H9 (cell line): Measurements from ENCODE around the gene ELFN1. TPM values are rescaled to one million over a fixed set of nuclear protein-coding genes. Genes with fewer than 3 reads are reported as not detected.

Source experiments
- DNase-seq: peaks from one replicate; pipeline ENCODE4 v3.0.0-alpha.2; 2017
- H2AFZ ChIP-seq: one replicate; pipeline ENCODE4 v1.6.1; 2013; ENCODE audit warnings: mild to moderate bottlenecking, low read length, control low read depth, moderate library complexity
- H2AK5ac ChIP-seq: 2 replicates; pipeline ENCODE4 v1.6.1; 2013; ENCODE audit warnings: low read length, control low read depth, mixed read lengths; ENCODE audit not compliant: insufficient read length
- H2BK120ac ChIP-seq: one replicate; pipeline ENCODE4 v1.6.1; 2013; ENCODE audit warnings: low read depth, mild to moderate bottlenecking, low read length, control low read depth, inconsistent platforms; ENCODE audit not compliant: poor library complexity, severe bottlenecking
- H2BK12ac ChIP-seq: 2 replicates; pipeline ENCODE4 v1.6.1; 2013; ENCODE audit warnings: low read length, control low read depth, mixed read lengths, low read depth; ENCODE audit not compliant: insufficient read length
- H2BK15ac ChIP-seq: 2 replicates; pipeline ENCODE4 v1.6.1; 2013; ENCODE audit warnings: low read depth, low read length, control low read depth
- H2BK20ac ChIP-seq: one replicate; pipeline ENCODE4 v1.6.1; 2013; ENCODE audit warnings: low read depth, mild to moderate bottlenecking, low read length, control low read depth, inconsistent platforms; ENCODE audit not compliant: poor library complexity, severe bottlenecking
- H2BK5ac ChIP-seq: 2 replicates; pipeline ENCODE4 v1.6.1; 2013; ENCODE audit warnings: low read length, control low read depth, mixed read lengths; ENCODE audit not compliant: insufficient read length
- H3K14ac ChIP-seq: 2 replicates; pipeline ENCODE4 v1.6.1; 2013; ENCODE audit warnings: low read length, control low read depth; ENCODE audit not compliant: insufficient read depth
- H3K18ac ChIP-seq: 2 replicates; pipeline ENCODE4 v1.6.1; 2013; ENCODE audit warnings: low read depth, mild to moderate bottlenecking, mixed read lengths, low read length, control low read depth; ENCODE audit not compliant: insufficient read length
- H3K23ac ChIP-seq: 2 replicates; pipeline ENCODE4 v1.6.1; 2013; ENCODE audit warnings: low read length, control low read depth, mixed read lengths, low read depth; ENCODE audit not compliant: insufficient read length
- H3K23me2 ChIP-seq: 2 replicates; pipeline ENCODE4 v1.6.1; 2013; ENCODE audit warnings: low read depth, mild to moderate bottlenecking, mixed read lengths, low read length, control low read depth; ENCODE audit not compliant: insufficient read length, poor library complexity, severe bottlenecking
- H3K27ac ChIP-seq: 2 replicates; pipeline ENCODE4 v1.5.1; 2013; ENCODE audit warnings: low read length, control low read depth, mixed read lengths, low read depth; ENCODE audit not compliant: insufficient read length
- H3K27me3 ChIP-seq: 2 replicates; pipeline ENCODE4 v1.6.1; 2013; ENCODE audit warnings: low read length, control low read depth, inconsistent platforms; ENCODE audit not compliant: insufficient read depth
- H3K4ac ChIP-seq: 2 replicates; pipeline ENCODE4 v1.6.1; 2013; ENCODE audit warnings: low read depth, mild to moderate bottlenecking, control low read depth, inconsistent platforms, low read length, moderate library complexity
- H3K4me1 ChIP-seq: 2 replicates; pipeline ENCODE4 v1.6.1; 2013; ENCODE audit warnings: low read length, control low read depth, inconsistent platforms; ENCODE audit not compliant: insufficient read depth
- H3K4me2 ChIP-seq: 2 replicates; pipeline ENCODE4 v1.6.1; 2013; ENCODE audit warnings: low read length, control low read depth, mixed read lengths; ENCODE audit not compliant: insufficient read length, insufficient read depth
- H3K56ac ChIP-seq: 2 replicates; pipeline ENCODE4 v1.6.1; 2013; ENCODE audit warnings: low read depth, mild to moderate bottlenecking, mixed read lengths, low read length, control low read depth; ENCODE audit not compliant: insufficient read length
- H3K79me1 ChIP-seq: 2 replicates; pipeline ENCODE4 v1.6.1; 2013; ENCODE audit warnings: low read depth, mild to moderate bottlenecking, moderate library complexity, low read length, control low read depth, inconsistent platforms; ENCODE audit not compliant: insufficient read depth, poor library complexity, severe bottlenecking
- H3K79me2 ChIP-seq: 2 replicates; pipeline ENCODE4 v1.6.1; 2013; ENCODE audit warnings: low read length, control low read depth, inconsistent platforms; ENCODE audit not compliant: insufficient read depth
- H3K9ac ChIP-seq: 2 replicates; pipeline ENCODE4 v1.6.1; 2013; ENCODE audit warnings: low read length, control low read depth, mixed read lengths; ENCODE audit not compliant: insufficient read length; ENCODE audit errors: extremely low read depth
- H3K9me3 ChIP-seq: one replicate; pipeline ENCODE4 v1.6.1; 2013; ENCODE audit warnings: low read depth, low read length, inconsistent platforms; ENCODE audit not compliant: control insufficient read depth
- H3T11ph ChIP-seq: one replicate; pipeline ENCODE4 v1.6.1; 2013; ENCODE audit warnings: mild to moderate bottlenecking, low read length, control low read depth, inconsistent platforms
- H4K20me1 ChIP-seq: one replicate; pipeline ENCODE4 v1.6.1; 2013; ENCODE audit not compliant: control insufficient read depth, insufficient read length, insufficient read depth
- H4K5ac ChIP-seq: 2 replicates; pipeline ENCODE4 v1.6.1; 2013; ENCODE audit warnings: low read depth, mild to moderate bottlenecking, mixed read lengths, low read length, control low read depth; ENCODE audit not compliant: insufficient read length
- H4K8ac ChIP-seq: replicated peaks from 2 replicates; pipeline ENCODE4 v1.6.1; 2013; ENCODE audit warnings: low read length, control low read depth, mixed read lengths, low read depth; ENCODE audit not compliant: insufficient read length
- H4K91ac ChIP-seq: 2 replicates; pipeline ENCODE4 v1.6.1; 2013; ENCODE audit warnings: low read depth, mild to moderate bottlenecking, moderate library complexity, mixed read lengths, low read length, control low read depth; ENCODE audit not compliant: insufficient read length
- H3K27ac Mint-ChIP-seq, 3 experiments: 2 replicates in 2 of 3; 3 replicates in 1 of 3; pipeline ENCODE4 v1.8.0; 2020 to 2021; ENCODE audit warnings: mixed read lengths in 3 of 3, mild to moderate bottlenecking in 1 of 3, moderate library complexity in 1 of 3
- H3K27me3 Mint-ChIP-seq: 2 replicates; pipeline ENCODE4 v1.8.0; 2021; ENCODE audit warnings: low read depth, mild to moderate bottlenecking, moderate library complexity, mixed read lengths
- H3K36me3 Mint-ChIP-seq, 3 experiments: 2 replicates in 2 of 3; 3 replicates in 1 of 3; pipeline ENCODE4 v1.8.0; 2020 to 2021; ENCODE audit warnings: low read depth in 3 of 3, mixed read lengths in 3 of 3; ENCODE audit not compliant: insufficient read depth in 1 of 3
- H3K4me1 Mint-ChIP-seq, 2 experiments: 2 replicates each; pipeline ENCODE4 v1.8.0; 2020; ENCODE audit warnings: mixed read lengths in 2 of 2
- H3K4me3 Mint-ChIP-seq, 2 experiments: 2 replicates in 1 of 2; 3 replicates in 1 of 2; pipeline ENCODE4 v1.8.0; 2020 to 2021; ENCODE audit warnings: mild to moderate bottlenecking in 2 of 2, mixed read lengths in 2 of 2, moderate library complexity in 1 of 2
- H3K9me3 Mint-ChIP-seq, 2 experiments: 2 replicates in 1 of 2; 3 replicates in 1 of 2; pipeline ENCODE4 v1.8.0; 2020; ENCODE audit warnings: mild to moderate bottlenecking in 2 of 2, mixed read lengths in 2 of 2, moderate library complexity in 1 of 2
- CTCF ChIP-seq: fragments of 200-600 bp; sonication (generic); conservative IDR thresholded peaks from 3 replicates; pipeline ENCODE4 v1.8.0; 2021; ENCODE audit warnings: antibody characterized with exemption, mild to moderate bottlenecking
- WGBS: extraction: QIAGEN DNeasy Blood & Tissue Kit; methylation state at CpG from one replicate; pipeline ENCODE4 v1.1.7; 2013; ENCODE audit warnings: missing lambda C conversion rate, low lambda C conversion rate, mixed read lengths; ENCODE audit not compliant: insufficient read length; ENCODE audit errors: extremely low coverage; 5-methylcytosine and 5-hydroxymethylcytosine counted together
- total RNA-seq: library from RNA; stranded (reverse); gene quantifications from 2 replicates; pipeline ENCODE4 v1.2.1, GENCODE V29; 2021

The ELFN1 gene
- total RNA-seq, 1 experiment from 2014 or later, result 3.7 TPM

GRCh38 chr7:1675673-1676549 lies 5.8 kb downstream of the ELFN1 start:
- no peaks in the 10 kb centered on the region for H3K23me2 ChIP-seq
- H2AFZ ChIP-seq, result no peak overlapping the region
- no peak overlapping the region for H3K9ac ChIP-seq
- H3K14ac ChIP-seq, result no peak overlapping the region
- no peak overlapping the region for H3K27ac ChIP-seq
- 0 out of 7 replicates have a peak, but pooled peaks cover 0 to 2% (median 0%) of the 10 kb centered on the region in 3 experiments for H3K36me3 Mint-ChIP-seq
- H3K18ac ChIP-seq, result no peak overlapping the region
- H3K4me1 ChIP-seq, result no peaks in the 10 kb centered on the region
- no peak overlapping the region for H2BK15ac ChIP-seq
- no peak overlapping the region for H3K23ac ChIP-seq
- H3K9me3 ChIP-seq, result no peaks in the 10 kb centered on the region
- H3K4me1 Mint-ChIP-seq, result peaks cover 0 to 7% of the 10 kb centered on the region in 2 experiments; a peak in 1 of 4 replicates
- H4K5ac ChIP-seq, result no peak overlapping the region
- no peak overlapping the region for H3K4me3 Mint-ChIP-seq
- no peak overlapping the region for H2BK12ac ChIP-seq
- no peak overlapping the region for H2BK20ac ChIP-seq
- DNase-seq, result peak; percentile 26
- no peak overlapping the region for H3K4me2 ChIP-seq
- H3K27me3 ChIP-seq, result peaks cover 6% of the 10 kb centered on the region; the same call in 1 of the 2 replicates
- H4K8ac ChIP-seq, result no peak overlapping the region
- no peak overlapping the region for H3K56ac ChIP-seq
- TF ChIP-seq CTCF, result no peak
- H3K27ac Mint-ChIP-seq, result peak overlapping the region in 1 of 3 experiments; percentile 22; a peak in 1 of 7 replicates
- H3K4ac ChIP-seq, result no peak overlapping the region
- no peak overlapping the region for H2BK120ac ChIP-seq
- H3K27me3 Mint-ChIP-seq, result peaks cover 60% of the 10 kb centered on the region
- H3K9me3 Mint-ChIP-seq, result no peaks in the 10 kb centered on the region
- no peaks in the 10 kb centered on the region for H3K79me2 ChIP-seq
- no peak overlapping the region for H2AK5ac ChIP-seq
- no peak overlapping the region for H3T11ph ChIP-seq
- no peaks in the 10 kb centered on the region for H4K20me1 ChIP-seq
- H2BK5ac ChIP-seq, result no peak overlapping the region
- H4K91ac ChIP-seq, result no peak overlapping the region
- WGBS, result no CpG with 5 or more reads among the region's 30 CpGs
- no peaks in the 10 kb centered on the region for H3K79me1 ChIP-seq
